Measurements from ENCODE around the gene MZF1.

DNA sequence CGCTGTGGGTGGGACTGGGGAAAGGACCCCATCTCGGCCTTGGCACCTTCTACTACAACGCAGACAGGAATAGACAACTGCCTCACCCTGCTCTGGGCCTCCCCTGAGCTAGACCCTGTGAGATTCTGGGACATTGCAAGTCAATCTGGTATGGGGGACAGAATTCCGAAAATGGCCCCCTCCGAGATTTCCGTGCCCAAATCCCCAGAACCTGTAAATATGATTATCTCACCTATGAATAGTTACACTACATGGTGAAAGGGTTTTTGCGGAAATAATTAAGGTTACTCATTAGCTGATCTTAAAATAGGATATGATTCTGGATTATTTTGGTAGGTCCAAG, 52.9 kb downstream of the MZF1 start:
- TF ChIP-seq, protein P1, sequence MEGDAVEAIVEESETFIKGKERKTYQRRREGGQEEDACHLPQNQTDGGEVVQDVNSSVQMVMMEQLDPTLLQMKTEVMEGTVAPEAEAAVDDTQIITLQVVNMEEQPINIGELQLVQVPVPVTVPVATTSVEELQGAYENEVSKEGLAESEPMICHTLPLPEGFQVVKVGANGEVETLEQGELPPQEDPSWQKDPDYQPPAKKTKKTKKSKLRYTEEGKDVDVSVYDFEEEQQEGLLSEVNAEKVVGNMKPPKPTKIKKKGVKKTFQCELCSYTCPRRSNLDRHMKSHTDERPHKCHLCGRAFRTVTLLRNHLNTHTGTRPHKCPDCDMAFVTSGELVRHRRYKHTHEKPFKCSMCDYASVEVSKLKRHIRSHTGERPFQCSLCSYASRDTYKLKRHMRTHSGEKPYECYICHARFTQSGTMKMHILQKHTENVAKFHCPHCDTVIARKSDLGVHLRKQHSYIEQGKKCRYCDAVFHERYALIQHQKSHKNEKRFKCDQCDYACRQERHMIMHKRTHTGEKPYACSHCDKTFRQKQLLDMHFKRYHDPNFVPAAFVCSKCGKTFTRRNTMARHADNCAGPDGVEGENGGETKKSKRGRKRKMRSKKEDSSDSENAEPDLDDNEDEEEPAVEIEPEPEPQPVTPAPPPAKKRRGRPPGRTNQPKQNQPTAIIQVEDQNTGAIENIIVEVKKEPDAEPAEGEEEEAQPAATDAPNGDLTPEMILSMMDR (IDR thresholded peaks at IDR 0.05; ENCODE audit: borderline replicate concordance, extremely low read depth, low read length, poor library complexity, severe bottlenecking): no peak
- TF ChIP-seq EZH2 (IDR thresholded peaks at IDR 0.05; ENCODE audit: borderline replicate concordance, low read depth, low read length, severe bottlenecking): no peak
